AG04449 (cell line): ENCODE measurements around the gene ANO6.

Experiments
- CTCF ChIA-PET: fragments of 350-600 bp; formaldehyde crosslinking; extraction: SDS; loops from one replicate; lab custom pipeline; 2021; ENCODE audit warnings: antibody characterized with exemption; lab: Yijun Ruan, JAX
- POLR2A ChIA-PET: fragments of 400-600, 350-600 bp; formaldehyde crosslinking; extraction: SDS; loops from one replicate; lab custom pipeline; 2020; ENCODE audit warnings: antibody characterized with exemption, inconsistent platforms; lab: Yijun Ruan, JAX
- DNase-seq: peaks from one replicate; pipeline ENCODE4 v3.0.0-alpha.2; 2010; ENCODE audit warnings: low read depth, low spot score
- H3K4me3 ChIP-seq: 2 replicates; pipeline ENCODE4 v1.5.1; 2011; ENCODE audit warnings: low read depth, mild to moderate bottlenecking, control low read depth, low read length
- TF ChIP-seq, protein P1 (sequence below): IDR thresholded peaks from one replicate; pipeline ENCODE4 v1.5.1; 2011; ENCODE audit warnings: mild to moderate bottlenecking, moderate library complexity, low read length, control low read depth, inconsistent platforms; ENCODE audit not compliant: insufficient read depth; ENCODE audit errors: missing control alignments

ANO6 gene

DNA sequence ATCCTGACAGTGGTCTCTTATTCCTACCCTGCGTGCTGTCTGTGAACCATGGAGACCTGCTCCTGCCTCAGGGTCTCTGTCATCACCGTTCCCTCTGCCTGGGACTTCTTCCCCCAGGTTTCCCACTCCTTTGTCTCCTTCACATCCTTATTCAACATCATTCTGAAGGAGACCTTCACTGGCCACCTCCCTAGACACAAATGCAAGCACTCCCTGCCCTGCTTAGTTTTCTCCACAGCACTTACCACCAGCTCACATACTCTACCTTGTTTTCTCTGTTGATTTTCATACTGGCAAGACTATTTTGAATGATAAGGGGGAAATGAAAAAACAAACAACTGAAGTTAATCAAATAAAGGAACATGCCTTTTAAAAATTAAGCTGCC, 192.8 kb downstream of the ANO6 start:
- CTCF ChIA-PET: interaction anchor here (0.7 to 1.9 kb wide), 4 partner anchors 20 to 238 kb away, joined by 3 to 6 read pairs (median 4); partner anchors contain the start of gene ANO6
- no peak for DNase-seq
- no peak overlapping the region for H3K4me3 ChIP-seq
- TF ChIP-seq, protein P1, sequence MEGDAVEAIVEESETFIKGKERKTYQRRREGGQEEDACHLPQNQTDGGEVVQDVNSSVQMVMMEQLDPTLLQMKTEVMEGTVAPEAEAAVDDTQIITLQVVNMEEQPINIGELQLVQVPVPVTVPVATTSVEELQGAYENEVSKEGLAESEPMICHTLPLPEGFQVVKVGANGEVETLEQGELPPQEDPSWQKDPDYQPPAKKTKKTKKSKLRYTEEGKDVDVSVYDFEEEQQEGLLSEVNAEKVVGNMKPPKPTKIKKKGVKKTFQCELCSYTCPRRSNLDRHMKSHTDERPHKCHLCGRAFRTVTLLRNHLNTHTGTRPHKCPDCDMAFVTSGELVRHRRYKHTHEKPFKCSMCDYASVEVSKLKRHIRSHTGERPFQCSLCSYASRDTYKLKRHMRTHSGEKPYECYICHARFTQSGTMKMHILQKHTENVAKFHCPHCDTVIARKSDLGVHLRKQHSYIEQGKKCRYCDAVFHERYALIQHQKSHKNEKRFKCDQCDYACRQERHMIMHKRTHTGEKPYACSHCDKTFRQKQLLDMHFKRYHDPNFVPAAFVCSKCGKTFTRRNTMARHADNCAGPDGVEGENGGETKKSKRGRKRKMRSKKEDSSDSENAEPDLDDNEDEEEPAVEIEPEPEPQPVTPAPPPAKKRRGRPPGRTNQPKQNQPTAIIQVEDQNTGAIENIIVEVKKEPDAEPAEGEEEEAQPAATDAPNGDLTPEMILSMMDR: no peak
- POLR2A ChIA-PET: no interaction called here

DNA sequence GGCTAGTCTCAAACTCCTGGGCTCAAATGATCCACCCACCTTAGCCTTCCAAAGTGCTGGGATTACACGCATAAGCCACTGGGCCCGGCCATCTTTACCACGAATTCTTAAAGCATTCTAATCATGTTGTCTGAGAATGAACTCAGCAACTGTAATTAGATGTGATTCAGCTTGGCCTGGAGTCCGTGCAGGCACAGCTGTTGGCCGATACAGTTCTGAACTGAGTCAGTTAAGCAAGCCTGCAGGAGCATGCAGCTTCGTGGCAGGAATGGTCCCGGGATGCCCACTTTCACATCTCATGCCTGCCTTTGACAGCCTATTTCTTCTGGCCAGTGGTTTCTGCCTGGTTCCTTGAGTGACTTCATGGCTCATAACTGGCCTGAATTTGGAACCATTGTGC, 194.1 kb downstream of the ANO6 start:
- TF ChIP-seq, protein P1: no peak
- CTCF ChIA-PET: interaction anchor here (0.6 to 1.9 kb wide), 5 partner anchors 21 to 239 kb away, joined by 3 to 6 read pairs (median 3); no protein-coding TSS in a partner anchor
- no peak overlapping the region for H3K4me3 ChIP-seq
- peak; percentile 74 for DNase-seq
- POLR2A ChIA-PET: interaction anchor here (1.0 to 1.4 kb wide), 2 partner anchors 10 to 194 kb away, joined by 3 read pairs; partner anchors contain the start of gene ANO6

DNA sequence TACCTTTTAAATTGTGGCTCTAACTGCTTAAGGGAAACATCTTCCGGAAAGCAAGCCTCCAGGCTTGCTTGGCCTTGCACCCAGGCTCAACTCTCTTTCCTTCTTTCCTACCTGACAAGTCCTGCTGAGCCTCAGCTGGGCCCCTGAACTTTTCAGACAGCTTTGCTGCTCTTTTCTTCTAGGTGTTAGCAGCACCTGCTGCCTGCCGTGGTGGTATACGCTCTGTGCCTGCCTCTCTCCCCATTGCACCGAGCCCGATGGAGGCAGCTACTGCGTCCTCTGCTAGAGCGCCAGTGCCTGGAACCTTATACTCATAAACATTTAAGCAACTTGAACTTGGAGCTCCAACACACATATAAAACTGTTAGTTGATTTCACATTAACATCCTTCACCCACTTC, 195.7 kb downstream of the ANO6 start:
- TF ChIP-seq, protein P1: no peak
- H3K4me3 ChIP-seq: no peak overlapping the region
- DNase-seq: no peak
- ChIA-PET CTCF (interaction anchor here (1.3 to 1.7 kb wide), 2 partner anchors 13 to 23 kb away, joined by 5 to 7 read pairs; no protein-coding TSS in a partner anchor), POLR2A (no interaction called here)

DNA sequence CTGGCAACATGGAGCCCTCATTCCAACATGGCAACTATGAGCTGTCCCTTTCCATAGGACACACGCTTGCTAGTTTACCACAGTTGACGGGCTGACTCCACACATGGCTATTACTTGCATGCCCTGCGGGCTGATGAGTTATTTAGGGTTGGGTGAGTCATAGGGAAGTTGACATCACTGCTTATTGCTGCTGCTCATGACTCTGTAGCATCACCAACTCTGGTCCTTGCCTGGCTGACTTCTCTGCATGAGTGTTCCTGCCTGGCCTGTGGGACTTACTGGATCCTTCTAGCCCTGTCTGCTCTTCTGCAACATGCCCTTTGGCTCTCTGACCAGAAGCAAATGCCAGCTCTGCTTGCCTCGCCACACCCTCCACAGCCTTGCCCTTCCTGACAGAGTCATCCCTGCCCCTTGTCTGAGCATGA, 199.5 kb downstream of the ANO6 start:
- ChIA-PET CTCF (interaction anchor here (0.9 to 2.2 kb wide), 2 partner anchors 147 to 201 kb away, joined by 3 to 7 read pairs; no protein-coding TSS in a partner anchor), POLR2A (no interaction called here)
- H3K4me3 ChIP-seq: no peak overlapping the region
- peak; percentile 99 for DNase-seq
- TF ChIP-seq, protein P1: no peak

DNA sequence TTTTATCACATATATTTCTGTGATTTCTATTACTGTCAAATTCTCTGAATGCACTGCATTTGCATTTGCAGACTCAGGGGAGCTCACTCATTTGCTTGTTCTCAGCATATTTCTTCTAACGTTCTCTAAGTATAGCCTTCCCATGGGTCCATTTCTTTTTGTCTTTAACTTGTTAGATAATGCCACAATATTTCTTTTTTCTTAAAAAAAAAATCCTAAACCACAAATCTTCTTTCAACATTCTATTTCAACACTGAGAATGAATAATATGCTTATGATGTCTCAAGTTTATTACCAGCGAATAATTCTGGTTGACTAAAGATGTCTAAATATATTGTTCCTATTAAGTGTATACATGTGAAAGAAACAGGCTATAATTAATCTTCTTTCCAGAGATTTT, 200.2 kb downstream of the ANO6 start:
- H3K4me3 ChIP-seq: no peak overlapping the region
- ChIA-PET CTCF (interaction anchor here (2.2 kb wide), 1 partner anchor 201 kb away, joined by 7 read pairs; no protein-coding TSS in a partner anchor), POLR2A (no interaction called here)
- TF ChIP-seq, protein P1: no peak
- no peak for DNase-seq

- ChIA-PET POLR2A (no interaction called here), CTCF (no interaction called here)
- TF ChIP-seq, protein P1: no peak
- no peak for DNase-seq
- H3K4me3 ChIP-seq: no peak overlapping the region
Measured at GRCh38 chr12:45418520-45418919, 202.6 kb downstream of the ANO6 start.
